A549 (cell line): ENCODE measurements around the gene CYLD. TPM values are rescaled to one million over a fixed set of nuclear protein-coding genes. Genes with fewer than 3 reads are reported as not detected.

Experiments
- ATAC-seq, 2 experiments: fragments of 200-7000 bp in 1 of 2; fragments of >200 bp in 1 of 2; cut with Nextera tagmentation in 1 of 2; cut with Tn5 transposase in 1 of 2; 3 replicates each; pipeline versions ENCODE4 v1.8.0 to v1.9.1; 2018 to 2020; ENCODE audit warnings: mild to moderate bottlenecking in 1 of 2, moderate library complexity in 1 of 2
- CTCF ChIA-PET: fragments of 300-600 bp; sonication (Branson Sonifier 250); formaldehyde crosslinking; extraction: SDS; loops from one replicate; lab custom pipeline; 2021; ENCODE audit warnings: antibody characterized with exemption, inconsistent platforms; lab: Yijun Ruan, JAX
- POLR2A ChIA-PET: fragments of 350-600 bp; formaldehyde crosslinking; extraction: SDS; loops from one replicate; lab custom pipeline; 2021; ENCODE audit warnings: antibody characterized with exemption, inconsistent platforms; lab: Yijun Ruan, JAX
- DNase-seq, 2 experiments: peaks; one replicate each; pipeline versions ENCODE4 v3.0.0 to v3.0.0-alpha.2; 2011 to 2016; ENCODE audit warnings: low read depth in 1 of 2, low spot score in 1 of 2
- FAIRE-seq: peaks from 2 replicates; lab custom pipeline; 2011; peaks lifted over from hg19 to GRCh38; lab: Jason Lieb, UNC
- H3K27ac ChIP-seq, 2 experiments: fragments of >200 bp; sonication (Bioruptor Twin); formaldehyde crosslinking; 3 replicates each; pipeline ENCODE4 v1.5.1; 2016 to 2017
- H3K4me1 ChIP-seq: fragments of >200 bp; sonication (Bioruptor Twin); formaldehyde crosslinking; 3 replicates; pipeline ENCODE4 v1.6.1; 2016
- H3K4me2 ChIP-seq: fragments of >200 bp; sonication (Bioruptor Twin); formaldehyde crosslinking; 3 replicates; pipeline ENCODE4 v1.6.1; 2016
- H3K4me3 ChIP-seq: fragments of >200 bp; sonication (Bioruptor Twin); formaldehyde crosslinking; 3 replicates; pipeline ENCODE4 v1.5.1; 2016
- H3K9me3 ChIP-seq: fragments of >200 bp; sonication (Bioruptor Twin); formaldehyde crosslinking; 3 replicates; pipeline ENCODE4 v1.6.1; 2016
- CEBPB ChIP-seq, 2 experiments: fragments of >200 bp in 1 of 2; sonication (Bioruptor Twin) in 1 of 2; formaldehyde crosslinking in 1 of 2; IDR thresholded peaks; 2 replicates each; pipeline ENCODE4 v1.6.1; 2012 to 2016
- EHF ChIP-seq: fragments of 250-450 bp; sonication (Bioruptor Pico); IDR thresholded peaks from 2 replicates; pipeline ENCODE4 v1.5.0; 2020; ENCODE audit warnings: mild to moderate bottlenecking
- EP300 ChIP-seq, 2 experiments: fragments of >200 bp; sonication (Bioruptor Twin); formaldehyde crosslinking; IDR thresholded peaks; 2 replicates in 1 of 2; 3 replicates in 1 of 2; pipeline ENCODE4 v1.6.1; 2016 to 2017
- ESRRA ChIP-seq: fragments of 150-350 bp; IDR thresholded peaks from 2 replicates; pipeline ENCODE4 v1.6.1; 2014; ENCODE audit warnings: mild to moderate bottlenecking, low read length, borderline replicate concordance
- FOSB ChIP-seq: fragments of 250-450 bp; sonication (Bioruptor Pico); IDR thresholded peaks from 2 replicates; pipeline ENCODE4 v1.5.0; 2020; ENCODE audit warnings: mild to moderate bottlenecking, moderate library complexity
- FOSL2 ChIP-seq, 2 experiments: fragments of 450-650 bp in 1 of 2; fragments of >200 bp in 1 of 2; sonication (Bioruptor Twin) in 1 of 2; formaldehyde crosslinking; IDR thresholded peaks; 2 replicates each; pipeline versions ENCODE4 v1.5.0 to v1.6.1; 2016 to 2020; ENCODE audit warnings: mild to moderate bottlenecking in 1 of 2, moderate library complexity in 1 of 2
- FOXS1 ChIP-seq: fragments of 250-450 bp; sonication (Bioruptor Pico); IDR thresholded peaks from 2 replicates; pipeline ENCODE4 v1.5.0; 2020; ENCODE audit warnings: mild to moderate bottlenecking, moderate library complexity
- GATA3 ChIP-seq: IDR thresholded peaks from 2 replicates; pipeline ENCODE4 v1.6.1; 2012; ENCODE audit warnings: borderline replicate concordance
- HEYL ChIP-seq: fragments of 250-450 bp; sonication (Bioruptor Pico); IDR thresholded peaks from 2 replicates; pipeline ENCODE4 v1.8.0; 2021; ENCODE audit warnings: mild to moderate bottlenecking, moderate library complexity
- JUN ChIP-seq, 2 experiments: fragments of >200 bp; sonication (Bioruptor Twin); formaldehyde crosslinking; IDR thresholded peaks; 2 replicates in 1 of 2; 3 replicates in 1 of 2; pipeline ENCODE4 v1.6.1; 2016 to 2017
- KDM1A ChIP-seq: fragments of 200-600 bp; sonication (generic); IDR thresholded peaks from 2 replicates; pipeline ENCODE4 v1.6.1; 2016; ENCODE audit warnings: low read depth, mild to moderate bottlenecking
- KDM5A ChIP-seq: fragments of 200-600 bp; sonication (generic); IDR thresholded peaks from 2 replicates; pipeline ENCODE4 v1.6.1; 2016; ENCODE audit warnings: antibody characterized with exemption, mild to moderate bottlenecking
- MAFK ChIP-seq: fragments of 450-650 bp; IDR thresholded peaks from 2 replicates; pipeline ENCODE4 v1.6.1; 2014; ENCODE audit not compliant: partially characterized antibody
- MAZ ChIP-seq: fragments of 150-350 bp; IDR thresholded peaks from 2 replicates; pipeline ENCODE4 v1.6.1; 2014; ENCODE audit warnings: antibody characterized with exemption, low read depth, low read length, borderline replicate concordance
- MYC ChIP-seq: IDR thresholded peaks from 2 replicates; pipeline ENCODE4 v1.6.1; 2012; ENCODE audit warnings: mild to moderate bottlenecking, inconsistent platforms, low read length, improper control_type of control experiment, borderline replicate concordance
- NR3C1 ChIP-seq: fragments of >200 bp; sonication (Bioruptor Twin); formaldehyde crosslinking; IDR thresholded peaks from 3 replicates; pipeline ENCODE4 v1.6.1; 2017
- POLR2A ChIP-seq: IDR thresholded peaks from 2 replicates; pipeline ENCODE4 v1.6.1; 2012; ENCODE audit warnings: mild to moderate bottlenecking, low read length
- POLR2AphosphoS2 ChIP-seq: conservative IDR thresholded peaks from 2 replicates; pipeline ENCODE4 v1.6.1; 2012; ENCODE audit warnings: low read length, improper control_type of control experiment, inconsistent platforms
- RARB ChIP-seq: fragments of 250-450 bp; sonication (Bioruptor Pico); IDR thresholded peaks from 2 replicates; pipeline ENCODE4 v1.8.0; 2021; ENCODE audit warnings: mild to moderate bottlenecking, moderate library complexity
- RFX5 ChIP-seq: fragments of 450-650 bp; IDR thresholded peaks from 2 replicates; pipeline ENCODE4 v1.7.1; 2014; ENCODE audit warnings: antibody characterized with exemption, mild to moderate bottlenecking, moderate library complexity
- SMC3 ChIP-seq: fragments of >200 bp; sonication (Bioruptor Twin); formaldehyde crosslinking; IDR thresholded peaks from 3 replicates; pipeline ENCODE4 v1.6.1; 2018; ENCODE audit warnings: inconsistent platforms
- SREBF2 ChIP-seq: fragments of 450-650 bp; IDR thresholded peaks from 2 replicates; pipeline ENCODE4 v1.6.1; 2014; ENCODE audit warnings: mild to moderate bottlenecking, moderate library complexity
- ZC3H11A ChIP-seq: fragments of 450-650 bp; IDR thresholded peaks from 2 replicates; pipeline ENCODE4 v1.6.1; 2014; ENCODE audit warnings: antibody characterized with exemption, mild to moderate bottlenecking
- ZSCAN20 ChIP-seq: fragments of 250-450 bp; sonication (Bioruptor Pico); IDR thresholded peaks from 2 replicates; pipeline ENCODE4 v1.8.0; 2022; ENCODE audit warnings: mild to moderate bottlenecking, moderate library complexity
- WGBS: methylation state at CpG from one replicate; pipeline ENCODE4 v1.1.6; 2017; ENCODE audit errors: missing lambda C conversion rate; 5-methylcytosine and 5-hydroxymethylcytosine counted together
- polyA plus RNA-seq, 4 experiments: library from polyadenylated mRNA; depleted of rRNA in 3 of 4; stranded (reverse); fragments of >200 nt; fragmentation: RNase III in 1 of 4; extraction: RNeasy Plus Mini Kit Qiagen cat#74134 plus additional on column Dnase treatment in 1 of 4; gene quantifications; 2 replicates in 3 of 4; 3 replicates in 1 of 4; pipeline ENCODE4 v1.2.3, GENCODE V29; 2011 to 2017
- TF ChIP-seq, protein P1 (sequence below): fragments of >200 bp; sonication (Bioruptor Twin); formaldehyde crosslinking; IDR thresholded peaks from 2 replicates; pipeline ENCODE4 v1.6.1; 2016
- TF ChIP-seq, protein P2 (sequence below): fragments of 450-650 bp; IDR thresholded peaks from 2 replicates; pipeline ENCODE4 v1.6.1; 2014; ENCODE audit warnings: antibody characterized with exemption
- TF ChIP-seq, protein P3 (sequence below): IDR thresholded peaks from 2 replicates; pipeline ENCODE4 v1.6.1; 2012
- TF ChIP-seq, protein P4 (sequence below): fragments of 150-350 bp; IDR thresholded peaks from 2 replicates; pipeline ENCODE4 v1.6.1; 2014; ENCODE audit warnings: low read depth, mild to moderate bottlenecking, low read length
- TF ChIP-seq, protein P5 (sequence below): fragments of >200 bp; sonication (Bioruptor Twin); formaldehyde crosslinking; IDR thresholded peaks from 3 replicates; pipeline ENCODE4 v1.5.1; 2016
- TF ChIP-seq, protein P6 (sequence below): fragments of >200 bp; sonication (Bioruptor Twin); formaldehyde crosslinking; IDR thresholded peaks from 3 replicates; pipeline ENCODE4 v1.6.1; 2016

CYLD gene
- polyA plus RNA-seq, 2 of the 4 experiments (the other 2 are of a cell fraction): 6.5 to 12.7 TPM

DNA sequence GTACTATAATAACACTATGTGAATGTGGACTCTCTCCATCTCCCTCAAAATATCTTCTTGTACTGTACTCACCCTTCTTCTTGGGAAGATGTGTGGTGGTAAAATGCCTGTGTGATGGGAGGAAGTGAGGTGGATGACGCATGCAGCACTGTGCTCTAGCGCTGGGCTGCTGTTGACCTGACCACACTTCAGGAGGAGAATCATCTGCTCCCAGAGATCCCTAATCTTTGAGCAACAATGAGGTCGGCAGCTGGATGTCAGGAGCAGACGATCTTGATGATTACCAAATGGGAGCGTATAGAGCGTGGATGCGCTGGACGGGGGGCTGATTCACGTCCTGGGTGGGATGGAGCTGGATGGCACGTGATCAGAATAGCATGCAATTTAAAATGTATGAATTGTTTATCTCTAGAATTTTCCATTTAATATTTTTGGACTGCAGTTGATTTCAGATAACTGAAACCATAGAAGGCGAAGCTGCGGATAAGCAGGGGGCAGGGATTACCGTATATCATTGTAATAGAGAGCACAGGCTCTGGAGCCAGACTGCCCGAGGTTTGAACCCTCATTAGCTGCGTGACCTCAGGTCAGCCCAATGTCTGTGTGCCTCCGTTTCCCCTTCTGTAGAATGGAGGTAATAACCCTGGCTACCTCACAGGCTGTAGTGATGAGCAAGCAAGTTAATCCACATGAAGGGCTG lies 23.7 kb upstream of the CYLD start:
- H3K9me3 ChIP-seq: no peaks in the 10 kb centered on the region
- ChIA-PET POLR2A (no interaction called here), CTCF (no interaction called here)
- H3K27ac ChIP-seq: no peak overlapping the region
- H3K4me2 ChIP-seq: no peak overlapping the region
- no peak for FAIRE-seq
- H3K4me1 ChIP-seq: no peaks in the 10 kb centered on the region
- no peak for TF ChIP-seq HEYL (CRISPR knock-in tag)
- TF ChIP-seq NR3C1: no peak
- TF ChIP-seq MAZ: no peak
- no peak for TF ChIP-seq FOXS1 (CRISPR knock-in tag)
- no peak for TF ChIP-seq JUN (IDR thresholded peaks at IDR 0.05)
- TF ChIP-seq FOSL2 (IDR thresholded peaks at IDR 0.05): no peak
- TF ChIP-seq FOSL2 (CRISPR knock-in tag; IDR thresholded peaks at IDR 0.05): no peak
- TF ChIP-seq, protein P1, sequence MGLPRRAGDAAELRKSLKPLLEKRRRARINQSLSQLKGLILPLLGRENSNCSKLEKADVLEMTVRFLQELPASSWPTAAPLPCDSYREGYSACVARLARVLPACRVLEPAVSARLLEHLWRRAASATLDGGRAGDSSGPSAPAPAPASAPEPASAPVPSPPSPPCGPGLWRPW: no peak
- TF ChIP-seq POLR2AphosphoS2: no peak
- TF ChIP-seq KDM1A: no peak
- TF ChIP-seq GATA3: no peak
- DNase-seq: no peak
- ATAC-seq: no peak
- WGBS: 49% methylated on average over 16 of the region's 16 CpGs
- H3K4me3 ChIP-seq: no peak overlapping the region

DNA sequence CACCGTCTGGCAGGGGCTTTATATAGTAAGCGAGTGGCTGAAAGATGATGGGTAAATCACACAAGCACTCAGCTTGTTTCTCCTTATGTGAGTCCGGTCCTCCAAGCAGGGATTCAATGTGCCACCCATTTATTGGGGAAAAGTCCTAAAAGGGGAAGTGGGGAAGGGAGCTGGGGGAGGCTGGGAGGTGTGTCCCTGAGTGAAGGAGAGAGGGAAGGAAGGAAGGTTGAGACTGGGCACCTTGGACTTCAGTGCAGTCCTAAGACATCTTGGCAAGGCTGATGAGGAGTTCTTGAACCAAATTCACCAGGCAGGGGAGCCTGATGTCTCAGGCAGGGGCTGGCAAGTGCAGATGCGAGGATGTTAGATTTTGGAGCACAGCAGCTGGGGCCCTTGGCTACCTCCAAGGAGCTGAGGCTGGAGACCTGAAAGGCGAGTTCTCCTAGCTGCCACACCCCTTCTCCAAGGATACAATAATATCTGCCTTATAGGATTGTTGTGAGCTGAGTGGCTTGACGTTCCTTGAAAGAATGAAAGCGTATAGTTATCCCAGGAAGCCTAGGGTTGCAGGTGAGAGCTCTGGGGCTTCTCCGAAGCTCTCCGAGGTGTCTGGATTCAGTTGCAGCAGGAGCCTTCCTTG lies 23.0 kb upstream of the CYLD start:
- H3K4me3 ChIP-seq: no peak overlapping the region
- CTCF ChIA-PET: no interaction called here

DNA sequence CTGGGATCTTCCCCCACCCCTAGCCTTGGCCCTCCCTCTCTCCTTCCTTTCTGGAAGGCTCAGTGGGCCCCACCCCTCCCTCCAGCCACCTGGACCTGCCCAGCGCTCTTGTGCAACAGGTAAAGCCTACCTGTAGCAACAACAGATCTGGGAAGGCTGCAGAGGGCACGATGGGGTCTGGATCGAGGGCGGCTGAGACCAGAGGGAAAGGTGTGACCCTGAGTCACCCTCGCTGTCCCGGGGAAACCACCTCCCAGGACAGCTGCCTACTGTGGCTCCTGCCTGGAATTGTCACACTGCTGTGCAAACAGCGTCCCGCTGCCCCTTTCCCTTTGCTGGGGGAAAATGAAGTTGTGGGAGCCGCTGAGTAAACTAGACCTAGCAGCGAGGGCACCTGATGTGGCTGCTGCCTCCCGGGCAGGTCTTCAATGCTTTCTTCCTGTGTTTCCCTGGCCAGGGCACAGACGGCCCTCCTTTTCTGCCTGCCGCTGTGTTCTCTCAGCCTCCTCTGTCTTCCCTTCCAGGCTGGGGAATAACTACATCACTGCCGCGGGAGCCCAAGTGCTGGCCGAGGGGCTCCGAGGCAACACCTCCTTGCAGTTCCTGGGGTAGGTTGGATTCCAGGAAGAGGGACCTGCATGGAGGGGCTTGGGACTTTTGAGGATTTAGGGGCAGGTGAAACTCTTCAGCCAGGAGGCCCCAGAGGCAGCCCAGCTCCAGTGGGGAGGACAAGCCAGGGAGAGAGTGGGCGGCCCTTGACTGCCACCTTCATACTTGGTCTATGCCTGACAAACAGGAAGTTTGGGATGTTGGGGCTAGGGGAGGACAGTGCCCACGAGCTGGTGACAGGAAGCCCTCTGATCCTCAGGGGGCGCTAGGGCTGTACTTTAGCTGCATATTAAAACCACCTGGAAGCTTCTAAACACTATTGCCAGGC lies 22.2 kb upstream of the CYLD start:
- DNase-seq (no peak), ATAC-seq (peak in 1 of 2 experiments; percentile 39; a peak in 2 of 6 replicates), FAIRE-seq (no peak)
- H3K4me2 ChIP-seq: no peak overlapping the region
- no peaks in the 10 kb centered on the region for H3K4me1 ChIP-seq
- no peaks in the 10 kb centered on the region for H3K9me3 ChIP-seq
- H3K4me3 ChIP-seq: no peak overlapping the region
- WGBS: 56% methylated on average over 15 of the region's 20 CpGs
- CTCF ChIA-PET: interaction anchor here (1.4 kb wide), 1 partner anchor 54 kb away, joined by 3 read pairs; no protein-coding TSS in a partner anchor
- H3K27ac ChIP-seq: no peak overlapping the region
- POLR2A ChIA-PET: no interaction called here
- TF ChIP-seq, protein P2, sequence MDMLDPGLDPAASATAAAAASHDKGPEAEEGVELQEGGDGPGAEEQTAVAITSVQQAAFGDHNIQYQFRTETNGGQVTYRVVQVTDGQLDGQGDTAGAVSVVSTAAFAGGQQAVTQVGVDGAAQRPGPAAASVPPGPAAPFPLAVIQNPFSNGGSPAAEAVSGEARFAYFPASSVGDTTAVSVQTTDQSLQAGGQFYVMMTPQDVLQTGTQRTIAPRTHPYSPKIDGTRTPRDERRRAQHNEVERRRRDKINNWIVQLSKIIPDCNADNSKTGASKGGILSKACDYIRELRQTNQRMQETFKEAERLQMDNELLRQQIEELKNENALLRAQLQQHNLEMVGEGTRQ: no peak
- no peak for TF ChIP-seq RARB
- no peak for TF ChIP-seq ESRRA
- TF ChIP-seq FOSB (CRISPR knock-in tag): no peak
- TF ChIP-seq, protein P1: no peak
- TF ChIP-seq, protein P3, sequence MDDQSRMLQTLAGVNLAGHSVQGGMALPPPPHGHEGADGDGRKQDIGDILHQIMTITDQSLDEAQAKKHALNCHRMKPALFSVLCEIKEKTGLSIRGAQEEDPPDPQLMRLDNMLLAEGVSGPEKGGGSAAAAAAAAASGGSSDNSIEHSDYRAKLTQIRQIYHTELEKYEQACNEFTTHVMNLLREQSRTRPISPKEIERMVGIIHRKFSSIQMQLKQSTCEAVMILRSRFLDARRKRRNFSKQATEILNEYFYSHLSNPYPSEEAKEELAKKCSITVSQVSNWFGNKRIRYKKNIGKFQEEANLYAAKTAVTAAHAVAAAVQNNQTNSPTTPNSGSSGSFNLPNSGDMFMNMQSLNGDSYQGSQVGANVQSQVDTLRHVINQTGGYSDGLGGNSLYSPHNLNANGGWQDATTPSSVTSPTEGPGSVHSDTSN: no peak
- TF ChIP-seq FOXS1 (CRISPR knock-in tag): no peak
- TF ChIP-seq, protein P4, sequence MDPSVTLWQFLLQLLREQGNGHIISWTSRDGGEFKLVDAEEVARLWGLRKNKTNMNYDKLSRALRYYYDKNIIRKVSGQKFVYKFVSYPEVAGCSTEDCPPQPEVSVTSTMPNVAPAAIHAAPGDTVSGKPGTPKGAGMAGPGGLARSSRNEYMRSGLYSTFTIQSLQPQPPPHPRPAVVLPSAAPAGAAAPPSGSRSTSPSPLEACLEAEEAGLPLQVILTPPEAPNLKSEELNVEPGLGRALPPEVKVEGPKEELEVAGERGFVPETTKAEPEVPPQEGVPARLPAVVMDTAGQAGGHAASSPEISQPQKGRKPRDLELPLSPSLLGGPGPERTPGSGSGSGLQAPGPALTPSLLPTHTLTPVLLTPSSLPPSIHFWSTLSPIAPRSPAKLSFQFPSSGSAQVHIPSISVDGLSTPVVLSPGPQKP: no peak
- no peak for TF ChIP-seq MAFK
- TF ChIP-seq, protein P5, sequence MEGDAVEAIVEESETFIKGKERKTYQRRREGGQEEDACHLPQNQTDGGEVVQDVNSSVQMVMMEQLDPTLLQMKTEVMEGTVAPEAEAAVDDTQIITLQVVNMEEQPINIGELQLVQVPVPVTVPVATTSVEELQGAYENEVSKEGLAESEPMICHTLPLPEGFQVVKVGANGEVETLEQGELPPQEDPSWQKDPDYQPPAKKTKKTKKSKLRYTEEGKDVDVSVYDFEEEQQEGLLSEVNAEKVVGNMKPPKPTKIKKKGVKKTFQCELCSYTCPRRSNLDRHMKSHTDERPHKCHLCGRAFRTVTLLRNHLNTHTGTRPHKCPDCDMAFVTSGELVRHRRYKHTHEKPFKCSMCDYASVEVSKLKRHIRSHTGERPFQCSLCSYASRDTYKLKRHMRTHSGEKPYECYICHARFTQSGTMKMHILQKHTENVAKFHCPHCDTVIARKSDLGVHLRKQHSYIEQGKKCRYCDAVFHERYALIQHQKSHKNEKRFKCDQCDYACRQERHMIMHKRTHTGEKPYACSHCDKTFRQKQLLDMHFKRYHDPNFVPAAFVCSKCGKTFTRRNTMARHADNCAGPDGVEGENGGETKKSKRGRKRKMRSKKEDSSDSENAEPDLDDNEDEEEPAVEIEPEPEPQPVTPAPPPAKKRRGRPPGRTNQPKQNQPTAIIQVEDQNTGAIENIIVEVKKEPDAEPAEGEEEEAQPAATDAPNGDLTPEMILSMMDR: no peak

More for the DNA sequence above, 23.0 kb upstream of the CYLD start:
- POLR2A ChIA-PET: no interaction called here
- 59% methylated on average over 9 of the region's 9 CpGs for WGBS
- ATAC-seq: no peak
- no peak for DNase-seq
- H3K4me2 ChIP-seq: no peak overlapping the region
- TF ChIP-seq EHF (CRISPR knock-in tag) (no peak), EP300 (IDR thresholded peaks at IDR 0.05) (no peak), SREBF2 (no peak), ZC3H11A (no peak), MYC (no peak), SMC3 (no peak), KDM1A (no peak), KDM5A (no peak), POLR2A (no peak), RFX5 (no peak), ZSCAN20 (CRISPR knock-in tag) (no peak), CEBPB (IDR thresholded peaks at IDR 0.05) (no peak), RARB (no peak), FOSB (CRISPR knock-in tag) (no peak)
- TF ChIP-seq, protein P6, sequence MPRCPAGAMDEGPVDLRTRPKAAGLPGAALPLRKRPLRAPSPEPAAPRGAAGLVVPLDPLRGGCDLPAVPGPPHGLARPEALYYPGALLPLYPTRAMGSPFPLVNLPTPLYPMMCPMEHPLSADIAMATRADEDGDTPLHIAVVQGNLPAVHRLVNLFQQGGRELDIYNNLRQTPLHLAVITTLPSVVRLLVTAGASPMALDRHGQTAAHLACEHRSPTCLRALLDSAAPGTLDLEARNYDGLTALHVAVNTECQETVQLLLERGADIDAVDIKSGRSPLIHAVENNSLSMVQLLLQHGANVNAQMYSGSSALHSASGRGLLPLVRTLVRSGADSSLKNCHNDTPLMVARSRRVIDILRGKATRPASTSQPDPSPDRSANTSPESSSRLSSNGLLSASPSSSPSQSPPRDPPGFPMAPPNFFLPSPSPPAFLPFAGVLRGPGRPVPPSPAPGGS: no peak
- H3K9me3 ChIP-seq: no peaks in the 10 kb centered on the region
- H3K27ac ChIP-seq: no peak overlapping the region
- H3K4me1 ChIP-seq: no peaks in the 10 kb centered on the region
- FAIRE-seq: no peak
